D721Med (cell line): Measurements from ENCODE around the gene DNAJC25.
"Not testable (repeated sequence)": the region's sequence is repeated elsewhere in the genome, so short reads cannot be mapped to it uniquely, and the experiment has no call there.

Experiments used
- DNase-seq: peaks from one replicate; pipeline ENCODE4 v3.0.0; 2011; ENCODE audit warnings: low spot score; ENCODE audit not compliant: insufficient read length
- FAIRE-seq: peaks from 2 replicates; lab custom pipeline; 2011; peaks lifted over from hg19 to GRCh38; lab: Jason Lieb, UNC
- TF ChIP-seq, protein P1 (sequence below): IDR thresholded peaks from 2 replicates; pipeline ENCODE4 v1.5.1; 2012; ENCODE audit warnings: mild to moderate bottlenecking, control low read depth; ENCODE audit not compliant: insufficient read depth; ENCODE audit errors: missing control alignments

The DNAJC25 gene

GRCh38 chr9:111663301-111663823 lies 32.2 kb downstream of the DNAJC25 start:
- no peak for DNase-seq
- no peak for FAIRE-seq
- TF ChIP-seq, protein P1, sequence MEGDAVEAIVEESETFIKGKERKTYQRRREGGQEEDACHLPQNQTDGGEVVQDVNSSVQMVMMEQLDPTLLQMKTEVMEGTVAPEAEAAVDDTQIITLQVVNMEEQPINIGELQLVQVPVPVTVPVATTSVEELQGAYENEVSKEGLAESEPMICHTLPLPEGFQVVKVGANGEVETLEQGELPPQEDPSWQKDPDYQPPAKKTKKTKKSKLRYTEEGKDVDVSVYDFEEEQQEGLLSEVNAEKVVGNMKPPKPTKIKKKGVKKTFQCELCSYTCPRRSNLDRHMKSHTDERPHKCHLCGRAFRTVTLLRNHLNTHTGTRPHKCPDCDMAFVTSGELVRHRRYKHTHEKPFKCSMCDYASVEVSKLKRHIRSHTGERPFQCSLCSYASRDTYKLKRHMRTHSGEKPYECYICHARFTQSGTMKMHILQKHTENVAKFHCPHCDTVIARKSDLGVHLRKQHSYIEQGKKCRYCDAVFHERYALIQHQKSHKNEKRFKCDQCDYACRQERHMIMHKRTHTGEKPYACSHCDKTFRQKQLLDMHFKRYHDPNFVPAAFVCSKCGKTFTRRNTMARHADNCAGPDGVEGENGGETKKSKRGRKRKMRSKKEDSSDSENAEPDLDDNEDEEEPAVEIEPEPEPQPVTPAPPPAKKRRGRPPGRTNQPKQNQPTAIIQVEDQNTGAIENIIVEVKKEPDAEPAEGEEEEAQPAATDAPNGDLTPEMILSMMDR: no peak

GRCh38 chr9:111668026-111668573 lies 37.0 kb downstream of the DNAJC25 start:
- FAIRE-seq (no peak), DNase-seq (no peak)
- TF ChIP-seq, protein P1: no peak

- not testable (repeated sequence) for DNase-seq, FAIRE-seq
Measured at GRCh38 chr9:111668601-111669000, 37.5 kb downstream of the DNAJC25 start.

DNA sequence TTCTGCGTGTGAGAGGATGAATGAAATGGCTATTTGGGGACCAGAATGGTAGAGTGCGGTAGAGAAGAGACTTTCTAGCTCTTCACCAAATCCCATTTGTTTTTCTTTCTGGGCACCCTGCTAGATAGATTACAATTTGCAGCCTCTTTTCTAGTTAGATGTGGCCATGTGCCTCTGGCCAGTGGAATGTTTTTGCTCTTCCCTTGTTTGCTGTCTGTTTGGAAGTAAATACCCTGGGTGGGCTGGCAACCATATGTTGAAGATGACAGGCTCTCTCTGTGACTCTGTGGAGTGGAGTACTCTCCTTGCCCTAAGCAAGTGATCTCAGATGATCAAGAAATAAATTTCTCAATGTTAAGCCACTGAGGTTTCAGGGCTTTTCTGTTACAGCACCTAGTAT lies 43.2 kb downstream of the DNAJC25 start:
- TF ChIP-seq, protein P1: no peak
- FAIRE-seq (no peak), DNase-seq (no peak)

- DNase-seq: no peak
- TF ChIP-seq, protein P1: no peak
- FAIRE-seq: no peak
Measured at GRCh38 chr9:111676116-111676515, 45.0 kb downstream of the DNAJC25 start.

DNA sequence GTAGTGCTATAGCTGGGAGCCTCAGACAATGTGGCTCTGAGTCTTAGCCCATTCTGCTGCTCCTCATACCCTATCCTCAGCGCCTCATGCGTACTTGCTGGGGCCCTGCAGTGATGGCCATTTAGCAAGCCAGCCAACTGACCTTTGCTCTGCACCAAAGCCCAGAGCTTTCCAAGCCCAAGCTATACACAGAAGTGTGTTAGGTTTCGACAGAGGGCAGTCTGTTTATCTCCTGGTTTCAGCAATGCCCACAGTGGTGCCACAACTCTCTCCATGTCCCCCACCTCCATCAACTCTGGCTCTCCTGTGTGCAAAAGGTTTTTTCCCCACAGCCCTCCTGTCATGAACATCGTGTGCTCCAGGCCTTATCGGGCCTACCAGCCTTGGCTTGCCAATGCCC lies 47.2 kb downstream of the DNAJC25 start:
- FAIRE-seq (no peak), DNase-seq (no peak)
- TF ChIP-seq, protein P1: no peak

GRCh38 chr9:111679199-111679598 lies 48.1 kb downstream of the DNAJC25 start:
- TF ChIP-seq, protein P1: no peak
- FAIRE-seq (no peak), DNase-seq (no peak)
